Esophagus squamous epithelium (tissue), 5 donors: Measurements from ENCODE around the gene PPFIBP1. TPM values are rescaled to one million over a fixed set of nuclear protein-coding genes. Genes with fewer than 3 reads are reported as not detected.

Experiments used
- DNase-seq: peaks from one replicate; lab custom pipeline; 2025; lab: John Stamatoyannopoulos, UW
- H3K27ac ChIP-seq, 4 donors: fragments of 200-600 bp; sonication (generic); one replicate each; pipeline ENCODE4 v1.5.1; 2016 to 2019; ENCODE audit warnings: mild to moderate bottlenecking in 1 of 4
- H3K27me3 ChIP-seq, 4 donors: fragments of 200-600 bp; sonication (generic); 1 replicate in 3 of 4; 2 replicates in 1 of 4; pipeline versions ENCODE4 v1.5.1 to v1.6.0; 2017 to 2021; ENCODE audit warnings: antibody characterized with exemption in 1 of 4
- H3K36me3 ChIP-seq, 3 donors: fragments of 200-600 bp; sonication (generic); one replicate each; pipeline ENCODE4 v1.5.1; 2016 to 2019
- H3K4me1 ChIP-seq, 3 donors: fragments of 200-600 bp; sonication (generic); one replicate each; pipeline ENCODE4 v1.5.1; 2017 to 2019
- H3K4me3 ChIP-seq, 4 donors: fragments of 200-600 bp; sonication (generic); 1 replicate in 3 of 4; 2 replicates in 1 of 4; pipeline ENCODE4 v1.5.1; 2016 to 2019; ENCODE audit warnings: mild to moderate bottlenecking in 2 of 4, moderate library complexity in 1 of 4
- H3K9me3 ChIP-seq, 3 donors: fragments of 200-600 bp; sonication (generic); one replicate each; pipeline ENCODE4 v1.5.1; 2016 to 2019
- POLR2A ChIP-seq, 4 donors: fragments of 450-650 bp; IDR thresholded peaks; one replicate each; pipeline ENCODE4 v1.6.1; 2017; ENCODE audit warnings: antibody characterized with exemption in 4 of 4, mild to moderate bottlenecking in 4 of 4, moderate library complexity in 3 of 4
- WGBS, 2 donors: methylation state at CpG; one replicate each; pipeline ENCODE4 v1.1.5; 2018; 5-methylcytosine and 5-hydroxymethylcytosine counted together
- intact Hi-C: fragments of 100-400 bp; cut with DNase I; formaldehyde crosslinking; loops from one replicate; pipeline ENCODE4 v1.15.0; 2022
- total RNA-seq, 4 donors: library from RNA; depleted of rRNA; stranded (reverse); fragments of >200 nt; gene quantifications; one replicate each; pipeline ENCODE4 v1.1.0, GENCODE V29; 2016
- TF ChIP-seq, protein P1 (sequence below), 6 experiments: fragments of 450-650 bp in 4 of 6; fragments of 200-600 bp in 2 of 6; sonication (generic) in 2 of 6; IDR thresholded peaks; one replicate each; pipeline ENCODE4 v1.5.1; 2016 to 2019; ENCODE audit warnings: antibody characterized with exemption in 6 of 6, mild to moderate bottlenecking in 4 of 6, moderate library complexity in 4 of 6
- donor health status: DM: yes; HTN: yes; CAD: no.

The PPFIBP1 gene
- total RNA-seq, 4 donors from 2014 or later, result 41.9 to 62.6 (median 46.7) TPM

DNA sequence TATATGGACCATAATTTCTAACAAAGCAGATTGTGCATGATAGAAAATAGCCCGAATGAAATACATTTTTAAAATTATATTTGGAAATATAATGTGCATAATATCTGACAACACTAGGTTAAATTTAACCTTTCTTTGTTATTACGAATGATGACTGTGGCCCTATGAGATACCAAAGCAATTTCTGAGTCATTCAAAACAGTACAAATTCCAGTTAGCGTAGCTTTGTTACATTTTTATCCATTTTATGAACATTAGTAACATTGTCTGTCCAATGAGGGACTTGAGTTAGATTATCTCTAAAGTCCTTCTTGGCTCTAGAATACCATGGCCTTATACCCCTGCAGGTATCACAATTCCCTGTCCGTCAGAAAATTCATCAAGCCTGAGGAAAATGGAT is 133.3 kb downstream of the PPFIBP1 start:
- no peaks in the 10 kb centered on the region for H3K4me1 ChIP-seq
- no peak for DNase-seq
- H3K9me3 ChIP-seq, result no peaks in the 10 kb centered on the region
- no peak overlapping the region for H3K4me3 ChIP-seq
- TF ChIP-seq, protein P1, sequence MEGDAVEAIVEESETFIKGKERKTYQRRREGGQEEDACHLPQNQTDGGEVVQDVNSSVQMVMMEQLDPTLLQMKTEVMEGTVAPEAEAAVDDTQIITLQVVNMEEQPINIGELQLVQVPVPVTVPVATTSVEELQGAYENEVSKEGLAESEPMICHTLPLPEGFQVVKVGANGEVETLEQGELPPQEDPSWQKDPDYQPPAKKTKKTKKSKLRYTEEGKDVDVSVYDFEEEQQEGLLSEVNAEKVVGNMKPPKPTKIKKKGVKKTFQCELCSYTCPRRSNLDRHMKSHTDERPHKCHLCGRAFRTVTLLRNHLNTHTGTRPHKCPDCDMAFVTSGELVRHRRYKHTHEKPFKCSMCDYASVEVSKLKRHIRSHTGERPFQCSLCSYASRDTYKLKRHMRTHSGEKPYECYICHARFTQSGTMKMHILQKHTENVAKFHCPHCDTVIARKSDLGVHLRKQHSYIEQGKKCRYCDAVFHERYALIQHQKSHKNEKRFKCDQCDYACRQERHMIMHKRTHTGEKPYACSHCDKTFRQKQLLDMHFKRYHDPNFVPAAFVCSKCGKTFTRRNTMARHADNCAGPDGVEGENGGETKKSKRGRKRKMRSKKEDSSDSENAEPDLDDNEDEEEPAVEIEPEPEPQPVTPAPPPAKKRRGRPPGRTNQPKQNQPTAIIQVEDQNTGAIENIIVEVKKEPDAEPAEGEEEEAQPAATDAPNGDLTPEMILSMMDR (IDR thresholded peaks at IDR 0.05), result no peak
- TF ChIP-seq POLR2A (IDR thresholded peaks at IDR 0.05), result no peak
- peaks cover 0 to 83% (median 0%) of the 10 kb centered on the region in 3 donors for H3K36me3 ChIP-seq
- intact Hi-C loops, result no loop called here
- H3K27me3 ChIP-seq, result no peaks in the 10 kb centered on the region
- WGBS, 2 donors, result 94 to 95% methylated on average over 4 of the region's 4 CpGs
- no peak overlapping the region for H3K27ac ChIP-seq

DNA sequence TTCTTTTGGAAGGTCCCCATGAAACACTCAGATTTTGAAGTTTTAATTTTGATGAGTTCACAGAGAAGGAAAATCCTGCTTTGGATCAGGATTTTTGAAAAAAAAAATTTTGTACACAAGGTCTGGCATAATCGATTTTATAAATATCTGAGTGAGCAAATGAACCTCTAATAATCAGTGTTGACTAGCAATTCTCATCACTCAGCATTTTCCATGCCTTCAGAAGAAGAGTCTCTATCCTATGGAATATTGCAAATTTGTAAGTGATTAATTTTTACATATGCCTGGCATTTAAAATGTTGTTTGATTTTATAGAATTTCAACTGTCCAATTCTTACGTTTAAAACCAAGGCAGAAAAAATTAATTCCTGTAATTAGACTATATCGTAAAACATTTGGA is 141.7 kb downstream of the PPFIBP1 start:
- 78 to 80% methylated on average over 3 of the region's 3 CpGs for WGBS, 2 donors

DNA sequence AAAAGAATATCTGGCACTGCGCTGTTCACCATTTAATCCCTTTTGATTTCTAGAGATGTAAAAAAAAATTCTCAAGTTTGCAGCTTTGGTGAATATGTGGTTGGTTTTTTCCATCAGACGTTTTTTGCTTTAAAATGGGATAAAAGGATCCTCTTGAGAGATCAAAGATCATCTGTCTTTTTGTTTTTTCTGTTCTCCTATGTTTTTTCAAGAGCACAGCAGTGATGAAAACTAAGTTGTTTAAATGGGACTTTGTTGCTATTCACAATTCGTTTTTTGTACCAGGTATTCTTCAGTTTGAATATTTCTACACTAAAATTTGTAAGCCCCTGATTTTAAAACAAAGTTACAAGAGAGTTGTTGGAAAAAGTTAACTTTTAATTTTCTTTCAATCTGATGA is 142.5 kb downstream of the PPFIBP1 start:
- H3K4me3 ChIP-seq, result no peak overlapping the region
- TF ChIP-seq, protein P1 (IDR thresholded peaks at IDR 0.05), result no peak
- no peak for TF ChIP-seq POLR2A (IDR thresholded peaks at IDR 0.05)
- no peaks in the 10 kb centered on the region for H3K4me1 ChIP-seq
- H3K27me3 ChIP-seq, result no peaks in the 10 kb centered on the region
- no peak overlapping the region for H3K27ac ChIP-seq
- H3K36me3 ChIP-seq, result peaks cover 6 to 96% (median 15%) of the 10 kb centered on the region in 3 donors
- 47 to 60% methylated on average over 3 of the region's 3 CpGs for WGBS, 2 donors
- no peak for DNase-seq
- intact Hi-C loops, result no loop called here
- no peaks in the 10 kb centered on the region for H3K9me3 ChIP-seq

More for the DNA sequence above, 141.7 kb downstream of the PPFIBP1 start:
- intact Hi-C loops, result no loop called here
- Histone ChIP-seq H3K27ac (no peak overlapping the region), H3K9me3 (no peaks in the 10 kb centered on the region), H3K36me3 (peaks cover 6 to 96% (median 15%) of the 10 kb centered on the region in 3 donors), H3K4me3 (no peak overlapping the region), H3K27me3 (no peaks in the 10 kb centered on the region), H3K4me1 (no peaks in the 10 kb centered on the region)
- TF ChIP-seq POLR2A (IDR thresholded peaks at IDR 0.05), result no peak
- TF ChIP-seq, protein P1 (IDR thresholded peaks at IDR 0.05), result no peak
- DNase-seq, result no peak

DNA sequence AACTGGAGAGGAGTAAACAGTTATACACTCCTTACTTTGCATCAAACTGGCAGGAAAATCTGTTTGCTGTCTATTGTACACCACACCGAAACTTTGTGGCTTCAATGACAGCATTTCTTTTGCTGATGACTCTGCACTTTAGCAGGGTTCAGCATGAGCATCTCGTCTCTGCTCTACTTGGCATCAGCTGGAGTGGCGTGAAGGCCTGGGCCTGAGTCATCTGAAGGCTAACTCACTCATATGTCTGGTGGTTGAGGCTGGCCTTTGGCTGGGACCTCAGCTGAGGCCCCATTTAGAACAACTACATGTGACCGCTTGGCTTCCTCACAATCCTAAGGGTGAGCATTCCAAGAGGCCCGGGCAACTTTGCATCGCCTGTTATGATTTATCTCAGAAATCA is 143.5 kb downstream of the PPFIBP1 start:
- intact Hi-C loops, result no loop called here
- Histone ChIP-seq H3K9me3 (no peaks in the 10 kb centered on the region), H3K4me1 (no peaks in the 10 kb centered on the region), H3K27me3 (no peaks in the 10 kb centered on the region), H3K27ac (no peak overlapping the region), H3K36me3 (peaks cover 6 to 96% (median 15%) of the 10 kb centered on the region in 3 donors), H3K4me3 (no peak overlapping the region)
- TF ChIP-seq POLR2A (IDR thresholded peaks at IDR 0.05), result no peak
- TF ChIP-seq, protein P1 (IDR thresholded peaks at IDR 0.05), result no peak
- no peak for DNase-seq
- WGBS, 2 donors, result 77 to 88% methylated on average over 4 to 6 of the region's 6 CpGs

DNA sequence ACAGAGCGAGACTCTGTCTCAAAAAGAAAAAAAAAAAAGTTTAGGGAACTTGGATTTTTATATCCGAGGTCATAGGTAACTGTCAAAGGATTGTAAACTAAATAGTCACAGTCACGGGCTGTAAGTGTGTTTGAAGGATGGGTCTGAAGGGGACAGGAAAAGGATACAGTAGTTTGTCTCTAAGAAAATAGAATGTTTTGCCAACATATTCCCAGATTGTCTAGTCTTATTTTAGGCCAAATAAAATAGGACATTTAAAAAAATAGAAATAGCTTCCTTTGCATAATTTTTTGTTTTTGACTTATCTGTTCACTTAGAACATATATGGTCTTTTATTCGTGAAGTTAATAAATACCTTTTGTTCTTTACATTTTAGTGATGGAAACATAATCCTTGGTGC is 148.0 kb downstream of the PPFIBP1 start:
- Histone ChIP-seq H3K4me3 (no peak overlapping the region), H3K4me1 (no peaks in the 10 kb centered on the region), H3K9me3 (no peaks in the 10 kb centered on the region), H3K36me3 (peaks cover 0 to 88% (median 12%) of the 10 kb centered on the region in 3 donors), H3K27me3 (no peaks in the 10 kb centered on the region), H3K27ac (no peak overlapping the region)
- intact Hi-C loops, result no loop called here
- 81 to 83% methylated on average over 4 of the region's 4 CpGs for WGBS, 2 donors
- no peak for DNase-seq
- TF ChIP-seq POLR2A (IDR thresholded peaks at IDR 0.05), result no peak
- TF ChIP-seq, protein P1 (IDR thresholded peaks at IDR 0.05), result no peak
